HepG2 (cell line): ENCODE results near the gene CES2. TPM values are rescaled to one million over a fixed set of nuclear protein-coding genes. Genes with fewer than 3 reads are reported as not detected.

Experiments
- EHMT2 ChIP-seq: fragments of 200-600 bp; sonication (generic); IDR thresholded peaks from 2 replicates; pipeline ENCODE4 v1.7.0; 2017; ENCODE audit warnings: antibody characterized with exemption, low read depth, low read length, borderline replicate concordance
- FLYWCH1 ChIP-seq: sonication (generic); formaldehyde crosslinking; IDR thresholded peaks from 2 replicates; pipeline ENCODE4 v1.8.1; 2023; ENCODE audit warnings: mild to moderate bottlenecking, missing genetic modification reagents
- HOXD1 ChIP-seq: sonication (generic); formaldehyde crosslinking; IDR thresholded peaks from 2 replicates; pipeline ENCODE4 v1.5.0; 2020; ENCODE audit warnings: missing genetic modification reagents
- LCORL ChIP-seq, 2 experiments: fragments of 450-650 bp in 1 of 2; sonication (generic) in 1 of 2; formaldehyde crosslinking in 1 of 2; IDR thresholded peaks; 2 replicates each; pipeline versions ENCODE4 v1.5.0 to v1.6.1; 2017 to 2020; ENCODE audit warnings: antibody characterized with exemption in 1 of 2, missing genetic modification reagents in 1 of 2
- NFKB2 ChIP-seq: sonication (generic); formaldehyde crosslinking; IDR thresholded peaks from 2 replicates; pipeline ENCODE4 v1.4.0; 2020; ENCODE audit warnings: missing genetic modification reagents, borderline replicate concordance
- SP2 ChIP-seq: sonication (generic); formaldehyde crosslinking; IDR thresholded peaks from 2 replicates; pipeline ENCODE4 v1.5.1; 2020; ENCODE audit warnings: mild to moderate bottlenecking, missing genetic modification reagents
- TSC22D2 ChIP-seq: sonication (generic); formaldehyde crosslinking; IDR thresholded peaks from 2 replicates; pipeline ENCODE4 v1.5.1; 2020; ENCODE audit warnings: missing genetic modification reagents, mild to moderate bottlenecking, borderline replicate concordance
- ZC3H4 ChIP-seq: sonication (generic); formaldehyde crosslinking; IDR thresholded peaks from 2 replicates; pipeline ENCODE4 v1.4.0; 2020; ENCODE audit warnings: missing genetic modification reagents, borderline replicate concordance
- ZMYM2 ChIP-seq: sonication (generic); formaldehyde crosslinking; IDR thresholded peaks from 2 replicates; pipeline ENCODE4 v1.8.0; 2022; ENCODE audit warnings: mild to moderate bottlenecking, missing genetic modification reagents
- ZNF367 ChIP-seq: sonication (generic); formaldehyde crosslinking; IDR thresholded peaks from 2 replicates; pipeline ENCODE4 v1.4.0; 2020; ENCODE audit warnings: missing genetic modification reagents, borderline replicate concordance
- ZNF589 ChIP-seq: sonication (generic); formaldehyde crosslinking; conservative IDR thresholded peaks from 2 replicates; pipeline ENCODE4 v1.8.0; 2022; ENCODE audit warnings: mild to moderate bottlenecking, moderate library complexity, missing genetic modification reagents
- ZNF607 ChIP-seq: sonication (generic); formaldehyde crosslinking; IDR thresholded peaks from 2 replicates; pipeline ENCODE4 v1.5.1; 2020; ENCODE audit warnings: missing genetic modification reagents, mild to moderate bottlenecking, borderline replicate concordance
- polyA plus RNA-seq, 8 experiments: library from polyadenylated mRNA; depleted of rRNA in 3 of 8; stranded (reverse) in 7 of 8; unstranded in 1 of 8; fragments of >200 nt; fragmentation: Illumina TruSeq in 4 of 8; extraction: Trizol in 4 of 8; gene quantifications; 2 replicates each; pipeline versions ENCODE4 v1.2.1 to v1.2.3, GENCODE V29; 2011 to 2016; ENCODE audit warnings: low read depth in 4 of 8, missing spikeins in 1 of 8, mixed read lengths in 1 of 8; ENCODE audit not compliant: insufficient read depth in 1 of 8
- total RNA-seq, 5 experiments: library from RNA; depleted of rRNA; stranded (reverse); fragments of >200 nt; fragmentation: Illumina TruSeq; extraction: Trizol; gene quantifications; 2 replicates each; pipeline ENCODE4 v1.2.3, GENCODE V29; 2016; ENCODE audit warnings: low read depth in 1 of 5
- TF ChIP-seq, protein P1 (sequence below): IDR thresholded peaks from 2 replicates; pipeline ENCODE4 v1.6.1; 2016; ENCODE audit warnings: missing genetic modification reagents, missing compliant biosample characterization
- TF ChIP-seq, protein P2 (sequence below): sonication (generic); formaldehyde crosslinking; IDR thresholded peaks from 2 replicates; pipeline ENCODE4 v1.4.0; 2020; ENCODE audit warnings: missing genetic modification reagents, mild to moderate bottlenecking, borderline replicate concordance
- TF ChIP-seq, protein P3 (sequence below): IDR thresholded peaks from 2 replicates; pipeline ENCODE4 v1.6.1; 2016; ENCODE audit warnings: low read depth
- TF ChIP-seq, protein P4 (sequence below): sonication (generic); formaldehyde crosslinking; IDR thresholded peaks from 2 replicates; pipeline ENCODE4 v1.5.1; 2020; ENCODE audit warnings: mild to moderate bottlenecking, missing genetic modification reagents, borderline replicate concordance
- TF ChIP-seq, protein P5 (sequence below): sonication (generic); formaldehyde crosslinking; IDR thresholded peaks from 2 replicates; pipeline ENCODE4 v1.5.0; 2020; ENCODE audit warnings: mild to moderate bottlenecking, missing genetic modification reagents

CES2 gene
- total and polyA plus RNA-seq, 2 of the 13 experiments (the other 11 are each of a cell fraction or from before 2014, with no cell fraction given), result 50.6 to 63.8 TPM

DNA sequence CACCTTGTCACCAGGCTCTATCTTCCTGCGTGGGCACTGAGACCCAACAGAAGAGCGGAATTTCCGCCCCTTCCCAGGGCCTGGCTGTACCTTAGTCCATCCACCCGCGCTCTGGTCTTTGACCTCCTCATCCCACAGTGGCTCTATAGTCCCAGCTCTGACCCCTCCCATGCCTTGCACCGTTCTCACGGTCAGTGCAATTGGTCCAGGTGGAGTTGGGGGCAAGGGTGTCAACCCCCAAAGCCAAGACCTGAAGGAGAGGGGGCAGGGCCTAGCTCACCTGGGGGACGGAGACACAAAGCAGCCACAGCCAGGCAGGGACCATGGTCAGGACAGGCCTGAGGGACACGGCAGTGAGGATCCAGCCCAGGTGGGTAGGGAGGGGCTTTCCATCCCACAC is 17.6 kb upstream of the CES2 start (continued):
- TF ChIP-seq, protein P1, sequence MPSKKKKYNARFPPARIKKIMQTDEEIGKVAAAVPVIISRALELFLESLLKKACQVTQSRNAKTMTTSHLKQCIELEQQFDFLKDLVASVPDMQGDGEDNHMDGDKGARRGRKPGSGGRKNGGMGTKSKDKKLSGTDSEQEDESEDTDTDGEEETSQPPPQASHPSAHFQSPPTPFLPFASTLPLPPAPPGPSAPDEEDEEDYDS, result no peak
- TF ChIP-seq NFKB2, result peak; percentile 48; the same call in 1 of the 2 replicates
- no peak for TF ChIP-seq TSC22D2 (CRISPR knock-in tag)
- TF ChIP-seq, protein P2, sequence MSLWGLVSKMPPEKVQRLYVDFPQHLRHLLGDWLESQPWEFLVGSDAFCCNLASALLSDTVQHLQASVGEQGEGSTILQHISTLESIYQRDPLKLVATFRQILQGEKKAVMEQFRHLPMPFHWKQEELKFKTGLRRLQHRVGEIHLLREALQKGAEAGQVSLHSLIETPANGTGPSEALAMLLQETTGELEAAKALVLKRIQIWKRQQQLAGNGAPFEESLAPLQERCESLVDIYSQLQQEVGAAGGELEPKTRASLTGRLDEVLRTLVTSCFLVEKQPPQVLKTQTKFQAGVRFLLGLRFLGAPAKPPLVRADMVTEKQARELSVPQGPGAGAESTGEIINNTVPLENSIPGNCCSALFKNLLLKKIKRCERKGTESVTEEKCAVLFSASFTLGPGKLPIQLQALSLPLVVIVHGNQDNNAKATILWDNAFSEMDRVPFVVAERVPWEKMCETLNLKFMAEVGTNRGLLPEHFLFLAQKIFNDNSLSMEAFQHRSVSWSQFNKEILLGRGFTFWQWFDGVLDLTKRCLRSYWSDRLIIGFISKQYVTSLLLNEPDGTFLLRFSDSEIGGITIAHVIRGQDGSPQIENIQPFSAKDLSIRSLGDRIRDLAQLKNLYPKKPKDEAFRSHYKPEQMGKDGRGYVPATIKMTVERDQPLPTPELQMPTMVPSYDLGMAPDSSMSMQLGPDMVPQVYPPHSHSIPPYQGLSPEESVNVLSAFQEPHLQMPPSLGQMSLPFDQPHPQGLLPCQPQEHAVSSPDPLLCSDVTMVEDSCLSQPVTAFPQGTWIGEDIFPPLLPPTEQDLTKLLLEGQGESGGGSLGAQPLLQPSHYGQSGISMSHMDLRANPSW (CRISPR knock-in tag), result no peak
- TF ChIP-seq, protein P3, sequence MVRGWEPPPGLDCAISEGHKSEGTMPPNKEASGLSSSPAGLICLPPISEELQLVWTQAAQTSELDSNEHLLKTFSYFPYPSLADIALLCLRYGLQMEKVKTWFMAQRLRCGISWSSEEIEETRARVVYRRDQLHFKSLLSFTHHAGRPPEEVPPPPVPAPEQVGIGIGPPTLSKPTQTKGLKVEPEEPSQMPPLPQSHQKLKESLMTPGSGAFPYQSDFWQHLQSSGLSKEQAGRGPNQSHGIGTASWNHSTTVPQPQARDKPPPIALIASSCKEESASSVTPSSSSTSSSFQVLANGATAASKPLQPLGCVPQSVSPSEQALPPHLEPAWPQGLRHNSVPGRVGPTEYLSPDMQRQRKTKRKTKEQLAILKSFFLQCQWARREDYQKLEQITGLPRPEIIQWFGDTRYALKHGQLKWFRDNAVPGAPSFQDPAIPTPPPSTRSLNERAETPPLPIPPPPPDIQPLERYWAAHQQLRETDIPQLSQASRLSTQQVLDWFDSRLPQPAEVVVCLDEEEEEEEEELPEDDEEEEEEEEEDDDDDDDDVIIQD, result no peak
- no peak for TF ChIP-seq ZNF589 (CRISPR knock-in tag)
- no peak for TF ChIP-seq LCORL (IDR thresholded peaks at IDR 0.05)
- peak; percentile 72 for TF ChIP-seq LCORL (CRISPR knock-in tag; IDR thresholded peaks at IDR 0.05)
- TF ChIP-seq, protein P4, sequence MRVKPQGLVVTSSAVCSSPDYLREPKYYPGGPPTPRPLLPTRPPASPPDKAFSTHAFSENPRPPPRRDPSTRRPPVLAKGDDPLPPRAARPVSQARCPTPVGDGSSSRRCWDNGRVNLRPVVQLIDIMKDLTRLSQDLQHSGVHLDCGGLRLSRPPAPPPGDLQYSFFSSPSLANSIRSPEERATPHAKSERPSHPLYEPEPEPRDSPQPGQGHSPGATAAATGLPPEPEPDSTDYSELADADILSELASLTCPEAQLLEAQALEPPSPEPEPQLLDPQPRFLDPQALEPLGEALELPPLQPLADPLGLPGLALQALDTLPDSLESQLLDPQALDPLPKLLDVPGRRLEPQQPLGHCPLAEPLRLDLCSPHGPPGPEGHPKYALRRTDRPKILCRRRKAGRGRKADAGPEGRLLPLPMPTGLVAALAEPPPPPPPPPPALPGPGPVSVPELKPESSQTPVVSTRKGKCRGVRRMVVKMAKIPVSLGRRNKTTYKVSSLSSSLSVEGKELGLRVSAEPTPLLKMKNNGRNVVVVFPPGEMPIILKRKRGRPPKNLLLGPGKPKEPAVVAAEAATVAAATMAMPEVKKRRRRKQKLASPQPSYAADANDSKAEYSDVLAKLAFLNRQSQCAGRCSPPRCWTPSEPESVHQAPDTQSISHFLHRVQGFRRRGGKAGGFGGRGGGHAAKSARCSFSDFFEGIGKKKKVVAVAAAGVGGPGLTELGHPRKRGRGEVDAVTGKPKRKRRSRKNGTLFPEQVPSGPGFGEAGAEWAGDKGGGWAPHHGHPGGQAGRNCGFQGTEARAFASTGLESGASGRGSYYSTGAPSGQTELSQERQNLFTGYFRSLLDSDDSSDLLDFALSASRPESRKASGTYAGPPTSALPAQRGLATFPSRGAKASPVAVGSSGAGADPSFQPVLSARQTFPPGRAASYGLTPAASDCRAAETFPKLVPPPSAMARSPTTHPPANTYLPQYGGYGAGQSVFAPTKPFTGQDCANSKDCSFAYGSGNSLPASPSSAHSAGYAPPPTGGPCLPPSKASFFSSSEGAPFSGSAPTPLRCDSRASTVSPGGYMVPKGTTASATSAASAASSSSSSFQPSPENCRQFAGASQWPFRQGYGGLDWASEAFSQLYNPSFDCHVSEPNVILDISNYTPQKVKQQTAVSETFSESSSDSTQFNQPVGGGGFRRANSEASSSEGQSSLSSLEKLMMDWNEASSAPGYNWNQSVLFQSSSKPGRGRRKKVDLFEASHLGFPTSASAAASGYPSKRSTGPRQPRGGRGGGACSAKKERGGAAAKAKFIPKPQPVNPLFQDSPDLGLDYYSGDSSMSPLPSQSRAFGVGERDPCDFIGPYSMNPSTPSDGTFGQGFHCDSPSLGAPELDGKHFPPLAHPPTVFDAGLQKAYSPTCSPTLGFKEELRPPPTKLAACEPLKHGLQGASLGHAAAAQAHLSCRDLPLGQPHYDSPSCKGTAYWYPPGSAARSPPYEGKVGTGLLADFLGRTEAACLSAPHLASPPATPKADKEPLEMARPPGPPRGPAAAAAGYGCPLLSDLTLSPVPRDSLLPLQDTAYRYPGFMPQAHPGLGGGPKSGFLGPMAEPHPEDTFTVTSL (CRISPR knock-in tag), result no peak
- no peak for TF ChIP-seq HOXD1
- no peak for TF ChIP-seq SP2 (CRISPR knock-in tag)
- TF ChIP-seq ZNF607 (CRISPR knock-in tag), result no peak
- TF ChIP-seq, protein P5, sequence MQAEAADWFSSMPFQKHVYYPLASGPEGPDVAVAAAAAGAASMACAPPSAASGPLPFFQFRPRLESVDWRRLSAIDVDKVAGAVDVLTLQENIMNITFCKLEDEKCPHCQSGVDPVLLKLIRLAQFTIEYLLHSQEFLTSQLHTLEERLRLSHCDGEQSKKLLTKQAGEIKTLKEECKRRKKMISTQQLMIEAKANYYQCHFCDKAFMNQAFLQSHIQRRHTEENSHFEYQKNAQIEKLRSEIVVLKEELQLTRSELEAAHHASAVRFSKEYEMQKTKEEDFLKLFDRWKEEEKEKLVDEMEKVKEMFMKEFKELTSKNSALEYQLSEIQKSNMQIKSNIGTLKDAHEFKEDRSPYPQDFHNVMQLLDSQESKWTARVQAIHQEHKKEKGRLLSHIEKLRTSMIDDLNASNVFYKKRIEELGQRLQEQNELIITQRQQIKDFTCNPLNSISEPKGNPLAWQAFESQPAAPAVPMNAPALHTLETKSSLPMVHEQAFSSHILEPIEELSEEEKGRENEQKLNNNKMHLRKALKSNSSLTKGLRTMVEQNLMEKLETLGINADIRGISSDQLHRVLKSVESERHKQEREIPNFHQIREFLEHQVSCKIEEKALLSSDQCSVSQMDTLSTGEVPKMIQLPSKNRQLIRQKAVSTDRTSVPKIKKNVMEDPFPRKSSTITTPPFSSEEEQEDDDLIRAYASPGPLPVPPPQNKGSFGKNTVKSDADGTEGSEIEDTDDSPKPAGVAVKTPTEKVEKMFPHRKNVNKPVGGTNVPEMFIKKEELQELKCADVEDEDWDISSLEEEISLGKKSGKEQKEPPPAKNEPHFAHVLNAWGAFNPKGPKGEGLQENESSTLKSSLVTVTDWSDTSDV (CRISPR knock-in tag), result no peak
- no peak for TF ChIP-seq EHMT2
- TF ChIP-seq FLYWCH1 (CRISPR knock-in tag), result no peak
- TF ChIP-seq ZNF367 (CRISPR knock-in tag), result no peak
- no peak for TF ChIP-seq ZC3H4
- TF ChIP-seq ZMYM2 (CRISPR knock-in tag), result peak; percentile 76; the same call in 1 of the 2 replicates
